Astrocyte (in vitro differentiated cells and primary cell): ENCODE results near the gene GPR27.

Source experiments
- EZH2 ChIP-seq: IDR thresholded peaks from 2 replicates; pipeline ENCODE4 v1.6.1; 2012; ENCODE audit warnings: mild to moderate bottlenecking, low read length, inconsistent platforms; ENCODE audit not compliant: insufficient read depth
- TF ChIP-seq, protein P1 (sequence below): IDR thresholded peaks from 2 replicates; pipeline ENCODE4 v1.5.1; 2011; ENCODE audit warnings: low read depth, mild to moderate bottlenecking, inconsistent platforms, low read length, moderate library complexity; ENCODE audit not compliant: insufficient read depth

- TF ChIP-seq, protein P1, sequence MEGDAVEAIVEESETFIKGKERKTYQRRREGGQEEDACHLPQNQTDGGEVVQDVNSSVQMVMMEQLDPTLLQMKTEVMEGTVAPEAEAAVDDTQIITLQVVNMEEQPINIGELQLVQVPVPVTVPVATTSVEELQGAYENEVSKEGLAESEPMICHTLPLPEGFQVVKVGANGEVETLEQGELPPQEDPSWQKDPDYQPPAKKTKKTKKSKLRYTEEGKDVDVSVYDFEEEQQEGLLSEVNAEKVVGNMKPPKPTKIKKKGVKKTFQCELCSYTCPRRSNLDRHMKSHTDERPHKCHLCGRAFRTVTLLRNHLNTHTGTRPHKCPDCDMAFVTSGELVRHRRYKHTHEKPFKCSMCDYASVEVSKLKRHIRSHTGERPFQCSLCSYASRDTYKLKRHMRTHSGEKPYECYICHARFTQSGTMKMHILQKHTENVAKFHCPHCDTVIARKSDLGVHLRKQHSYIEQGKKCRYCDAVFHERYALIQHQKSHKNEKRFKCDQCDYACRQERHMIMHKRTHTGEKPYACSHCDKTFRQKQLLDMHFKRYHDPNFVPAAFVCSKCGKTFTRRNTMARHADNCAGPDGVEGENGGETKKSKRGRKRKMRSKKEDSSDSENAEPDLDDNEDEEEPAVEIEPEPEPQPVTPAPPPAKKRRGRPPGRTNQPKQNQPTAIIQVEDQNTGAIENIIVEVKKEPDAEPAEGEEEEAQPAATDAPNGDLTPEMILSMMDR, result no peak
- TF ChIP-seq EZH2, result no peak
These were observed 29.5 kb downstream of the GPR27 start for GRCh38 chr3:71783152-71783551.
